Psoas muscle (tissue), 8 donors: ENCODE results near the gene LRP1. TPM values are rescaled to one million over a fixed set of nuclear protein-coding genes. Genes with fewer than 3 reads are reported as not detected.
A peak's percentile ranks its signal among the peaks of the same experiment; 100 is the strongest.

ENCODE experiments used
- ATAC-seq, 4 donors: fragments of 200-7000 bp; cut with Tn5 transposase; one replicate each; pipeline ENCODE4 v1.9.1; 2020; ENCODE audit warnings: moderate library complexity in 3 of 4, mild to moderate bottlenecking in 2 of 4
- DNase-seq, 2 donors: peaks; one replicate each; pipeline ENCODE4 v3.0.0-alpha.2; 2020
- H3K27ac ChIP-seq: fragments of 200-600 bp; one replicate; pipeline ENCODE4 v1.8.0; 2022
- H3K27me3 ChIP-seq, 3 donors: fragments of 200-600 bp in 1 of 3; one replicate each; pipeline versions ENCODE4 v1.6.1 to v1.8.0; 2013 to 2022; ENCODE audit warnings: low read length in 2 of 3, mild to moderate bottlenecking in 2 of 3, moderate library complexity in 1 of 3; ENCODE audit not compliant: insufficient read depth in 3 of 3
- H3K36me3 ChIP-seq, 2 donors: fragments of 200-600 bp in 1 of 2; one replicate each; pipeline versions ENCODE4 v1.6.1 to v1.8.0; 2013 to 2022; ENCODE audit warnings: low read depth in 1 of 2, mild to moderate bottlenecking in 1 of 2, moderate library complexity in 1 of 2; ENCODE audit not compliant: insufficient read depth in 1 of 2
- H3K4me1 ChIP-seq: fragments of 200-600 bp; one replicate; pipeline ENCODE4 v1.8.0; 2022
- H3K4me3 ChIP-seq: fragments of 200-600 bp; one replicate; pipeline ENCODE4 v1.8.0; 2022; ENCODE audit warnings: mild to moderate bottlenecking
- H3K9me3 ChIP-seq: fragments of 200-600 bp; one replicate; pipeline ENCODE4 v1.8.0; 2022
- WGBS, 3 donors: extraction: QIAGEN DNeasy Blood & Tissue Kit; methylation state at CpG; one replicate each; pipeline versions ENCODE4 v1.1.6 to v1.1.7; 2013; 5-methylcytosine and 5-hydroxymethylcytosine counted together
- intact Hi-C, 2 donors: fragments of 100-400 bp; cut with DNase I; formaldehyde crosslinking; loops; one replicate each; pipeline versions ENCODE4 v1.11.0 to v1.14.2; 2022
- polyA plus RNA-seq, 3 donors: library from polyadenylated mRNA; stranded (reverse); fragments of 200-250 nt; gene quantifications; one replicate each; pipeline ENCODE4 v1.2.3, GENCODE V29; 2013
- total RNA-seq, 4 donors: library from RNA; stranded (reverse); fragmentation: NEBNext Ultra II Directional in 2 of 4; extraction: Animal tissue kit (Norgen Biotek cat#: 25700) in 2 of 4; gene quantifications; one replicate each; pipeline versions ENCODE4 v1.2.1 to v1.2.4, GENCODE V29; 2021 to 2023
- TF ChIP-seq, protein P1 (sequence below): fragments of 200-600 bp; IDR thresholded peaks from one replicate; pipeline ENCODE4 v1.8.0; 2022; ENCODE audit warnings: antibody characterized with exemption
- donor health status: healthy with polysubstance abuse.
- donor health status: DM: no; HTN: no; CAD: no; lungs with moderate emphysema.
- donor health status: Bipolar disorder and iron deficiency.
- donor health status: healthy.
- donor health status: DM: yes; HTN: yes; CAD: no.
- donor health status: DM: no; HTN: no; CAD: no.
- donor health status: DM: no; HTN: no; CAD: no.
- donor health status: DM: yes; HTN: yes; CAD: no.

LRP1 gene
- total and polyA plus RNA-seq, 7 donors: 10.7 to 50.6 (median 33.1) TPM

DNA sequence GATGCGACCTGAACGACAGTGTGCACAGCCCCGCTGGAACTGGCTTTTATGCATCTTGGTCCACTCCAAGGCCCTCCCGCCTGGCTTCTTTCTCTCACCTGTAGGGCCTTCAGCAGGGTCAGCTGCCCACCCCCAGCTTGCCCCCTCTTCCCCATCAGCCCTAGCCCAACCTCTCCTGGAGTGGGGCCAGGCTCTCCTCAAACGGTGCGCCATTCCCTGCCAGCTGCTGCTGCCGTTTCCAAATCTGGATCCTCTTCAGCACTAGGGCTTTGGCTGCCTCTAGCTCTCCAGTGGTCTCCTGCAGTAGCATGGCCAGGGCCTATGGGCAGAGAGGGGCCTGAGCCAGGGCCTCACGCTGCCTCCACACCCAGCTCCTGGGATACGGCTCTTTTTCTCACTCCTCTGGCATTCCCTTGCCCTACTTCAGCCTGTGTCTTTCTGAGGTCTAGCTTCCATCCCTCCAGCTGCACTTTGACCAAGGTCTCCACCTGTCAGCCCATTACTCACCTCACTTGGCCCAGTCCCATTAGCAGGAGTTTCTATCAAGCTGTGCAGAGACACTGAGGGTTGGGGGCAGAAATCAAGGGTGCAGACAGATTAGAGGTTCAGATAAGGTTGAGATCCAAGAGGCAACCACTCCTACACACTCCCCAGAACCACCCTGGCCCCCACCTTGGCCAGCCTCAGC is 22.1 kb upstream of the LRP1 start:
- Histone ChIP-seq H3K27ac (no peak overlapping the region), H3K36me3 (peaks cover 0 to 11% of the 10 kb centered on the region in 2 donors), H3K27me3 (no peaks in the 10 kb centered on the region), H3K4me3 (no peak overlapping the region), H3K4me1 (no peaks in the 10 kb centered on the region), H3K9me3 (no peaks in the 10 kb centered on the region)
- ATAC-seq (no peak), DNase-seq (no peak)
- WGBS, 3 donors: 57 to 66% (median 61%) methylated on average over 9 of the region's 9 CpGs
- TF ChIP-seq, protein P1, sequence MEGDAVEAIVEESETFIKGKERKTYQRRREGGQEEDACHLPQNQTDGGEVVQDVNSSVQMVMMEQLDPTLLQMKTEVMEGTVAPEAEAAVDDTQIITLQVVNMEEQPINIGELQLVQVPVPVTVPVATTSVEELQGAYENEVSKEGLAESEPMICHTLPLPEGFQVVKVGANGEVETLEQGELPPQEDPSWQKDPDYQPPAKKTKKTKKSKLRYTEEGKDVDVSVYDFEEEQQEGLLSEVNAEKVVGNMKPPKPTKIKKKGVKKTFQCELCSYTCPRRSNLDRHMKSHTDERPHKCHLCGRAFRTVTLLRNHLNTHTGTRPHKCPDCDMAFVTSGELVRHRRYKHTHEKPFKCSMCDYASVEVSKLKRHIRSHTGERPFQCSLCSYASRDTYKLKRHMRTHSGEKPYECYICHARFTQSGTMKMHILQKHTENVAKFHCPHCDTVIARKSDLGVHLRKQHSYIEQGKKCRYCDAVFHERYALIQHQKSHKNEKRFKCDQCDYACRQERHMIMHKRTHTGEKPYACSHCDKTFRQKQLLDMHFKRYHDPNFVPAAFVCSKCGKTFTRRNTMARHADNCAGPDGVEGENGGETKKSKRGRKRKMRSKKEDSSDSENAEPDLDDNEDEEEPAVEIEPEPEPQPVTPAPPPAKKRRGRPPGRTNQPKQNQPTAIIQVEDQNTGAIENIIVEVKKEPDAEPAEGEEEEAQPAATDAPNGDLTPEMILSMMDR: no peak
- intact Hi-C loops: no loop called here

DNA sequence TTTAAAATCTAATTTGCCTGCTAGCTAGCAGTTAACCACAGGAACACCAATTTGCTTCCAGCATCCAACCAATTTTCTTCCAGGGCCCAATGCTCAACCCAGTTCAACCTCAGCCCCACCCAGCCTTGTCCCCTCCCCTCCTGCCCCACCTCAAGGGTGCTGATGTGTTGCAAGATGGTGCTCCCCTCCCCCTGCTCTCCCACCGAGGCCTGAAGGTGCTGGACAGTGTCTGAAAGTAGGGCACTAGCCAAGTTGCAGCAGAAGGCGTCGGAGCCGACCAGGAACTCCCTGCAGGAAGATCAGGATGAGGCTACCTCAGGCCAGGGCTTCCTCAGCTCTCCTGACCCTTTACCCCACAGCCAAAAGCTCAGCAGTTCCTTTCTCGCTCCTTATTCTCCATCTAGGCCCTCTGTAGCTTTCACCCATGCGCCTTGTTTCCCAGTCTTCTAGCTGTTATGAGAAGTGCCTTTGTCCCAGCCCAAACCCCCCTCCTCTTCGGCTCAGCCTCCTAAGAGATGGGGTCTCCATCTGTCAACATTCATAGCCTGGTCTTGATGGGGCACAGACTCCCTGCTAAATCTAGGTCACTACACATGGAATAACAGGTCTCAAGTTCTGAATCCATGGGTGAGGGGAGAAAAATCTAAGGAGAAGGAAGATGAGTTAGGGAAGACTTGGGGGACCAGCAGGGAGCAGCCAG is 20.7 kb upstream of the LRP1 start:
- ATAC-seq: no peak
- no peaks in the 10 kb centered on the region for H3K9me3 ChIP-seq
- WGBS, 3 donors: 74 to 78% (median 75%) methylated on average over 7 of the region's 7 CpGs
- no peak overlapping the region for H3K27ac ChIP-seq
- H3K4me1 ChIP-seq: peaks cover 8% of the 10 kb centered on the region
- DNase-seq: peak in 1 of 2 donors; percentile 30
- H3K4me3 ChIP-seq: no peak overlapping the region
- TF ChIP-seq, protein P1: no peak
- H3K36me3 ChIP-seq: peaks cover 0 to 11% of the 10 kb centered on the region in 2 donors
- no peaks in the 10 kb centered on the region for H3K27me3 ChIP-seq
- intact Hi-C loops: no loop called here

DNA sequence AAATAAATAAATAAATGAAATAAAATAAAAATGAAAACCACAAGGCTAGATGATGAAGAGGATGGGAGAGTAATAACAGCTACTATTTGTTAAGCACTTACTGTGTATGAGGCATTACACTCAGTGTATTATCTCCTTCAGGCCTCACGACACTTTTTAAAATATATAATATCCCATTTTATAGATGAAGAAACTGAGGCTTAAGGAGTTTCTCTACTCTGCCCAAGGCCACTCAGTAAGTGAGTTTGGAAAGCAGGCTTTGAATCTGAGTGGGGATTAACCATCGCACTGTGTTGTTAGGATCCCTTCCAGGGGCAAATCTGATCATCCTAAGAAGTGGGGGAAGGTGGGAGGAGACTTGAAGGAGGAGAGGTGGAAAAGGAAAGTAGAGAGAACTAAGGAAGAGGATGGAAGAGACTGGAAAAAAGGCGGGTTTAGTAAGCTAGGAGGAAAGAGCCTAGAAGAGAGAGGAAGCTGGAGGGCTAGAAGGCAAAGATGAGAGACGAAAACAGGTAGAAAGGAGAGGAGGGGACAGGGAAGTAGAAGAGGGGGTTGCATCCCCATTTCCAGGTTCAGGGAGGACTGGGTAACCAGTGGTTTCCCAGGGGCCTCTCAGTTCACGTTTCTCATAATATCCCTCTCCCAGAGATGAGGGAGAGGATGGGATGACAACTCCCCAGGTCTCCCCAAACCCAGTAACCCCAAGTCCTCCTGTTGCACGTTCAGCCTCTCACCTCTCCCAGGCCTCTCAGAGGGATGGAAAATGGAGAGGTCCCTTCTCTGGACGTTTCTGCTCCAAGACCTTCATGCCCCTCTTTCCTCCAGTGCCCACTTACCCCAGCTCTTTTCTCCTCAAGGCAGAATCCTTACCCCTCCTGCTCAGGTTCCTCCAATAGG is 18.8 kb upstream of the LRP1 start:
- peaks cover 11% of the 10 kb centered on the region for H3K4me1 ChIP-seq
- no peaks in the 10 kb centered on the region for H3K27me3 ChIP-seq
- peak overlapping the region; percentile 88 for H3K27ac ChIP-seq
- WGBS, 3 donors: 60 to 64% (median 62%) methylated on average over 7 of the region's 7 CpGs
- H3K36me3 ChIP-seq: peaks cover 0 to 11% of the 10 kb centered on the region in 2 donors
- ATAC-seq (no peak), DNase-seq (no peak)
- H3K4me3 ChIP-seq: peak overlapping the region; percentile 72
- intact Hi-C loops: loop anchor here in 1 of 2 donors (5.0 kb wide), 1 partner anchor 102 kb away; the partner anchor contains the start of gene ZBTB39
- no peaks in the 10 kb centered on the region for H3K9me3 ChIP-seq
- TF ChIP-seq, protein P1: no peak

DNA sequence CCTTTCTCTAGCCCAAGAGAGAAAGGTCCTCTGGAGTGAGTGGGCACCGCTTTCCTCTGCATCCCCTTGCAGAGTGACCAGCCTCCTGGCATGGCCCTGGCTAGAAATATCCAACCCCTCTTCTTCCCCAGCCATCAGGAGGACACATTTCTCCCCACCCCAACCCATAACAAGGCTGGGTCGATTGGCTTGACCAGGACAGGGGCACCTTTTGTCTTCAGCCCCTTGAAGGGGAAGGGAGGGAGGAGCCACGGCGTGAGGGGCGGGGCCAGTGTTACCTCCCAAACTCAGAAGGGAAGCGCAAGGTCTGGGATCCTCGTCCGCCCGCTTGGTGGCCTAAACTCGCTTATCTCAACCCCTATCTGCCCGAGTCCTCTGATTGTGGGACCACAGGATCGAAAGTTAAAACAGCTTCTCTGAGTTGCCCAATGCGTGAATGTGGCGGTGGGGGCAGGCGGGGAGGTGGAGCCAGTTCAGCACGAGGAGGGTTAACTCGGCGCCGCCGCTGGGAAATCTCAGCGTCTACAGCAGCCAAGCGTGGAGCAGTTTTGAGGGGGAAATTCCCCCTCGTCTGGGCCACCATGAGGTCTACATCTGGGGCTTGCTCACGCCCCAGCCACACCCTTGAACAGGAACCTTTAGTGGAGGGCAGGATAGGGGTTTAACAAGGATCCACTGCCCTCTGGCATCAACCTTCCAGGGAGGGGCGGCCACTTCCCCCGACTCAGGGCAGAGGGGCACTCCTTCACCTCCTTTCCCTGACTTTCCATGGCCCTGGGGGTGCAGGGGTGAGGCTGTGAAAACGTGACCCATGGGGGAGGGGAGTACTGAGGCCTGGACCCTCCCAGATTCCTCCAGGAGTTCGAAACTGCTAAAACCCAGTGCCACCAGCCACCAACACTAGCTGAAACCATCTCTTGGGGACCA is 17.9 kb upstream of the LRP1 start:
- TF ChIP-seq, protein P1: no peak
- WGBS, 3 donors: 9 to 21% (median 16%) methylated on average over 28 of the region's 28 CpGs
- DNase-seq: peak; percentile 59 to 77

More for the DNA sequence above, 17.9 kb upstream of the LRP1 start:
- H3K27me3 ChIP-seq: no peaks in the 10 kb centered on the region
- peaks cover 0 to 8% of the 10 kb centered on the region in 2 donors for H3K36me3 ChIP-seq
- peak overlapping the region; percentile 88 for H3K27ac ChIP-seq
- no peaks in the 10 kb centered on the region for H3K9me3 ChIP-seq
- H3K4me1 ChIP-seq: peaks cover 11% of the 10 kb centered on the region
- intact Hi-C loops: loop anchor here in 1 of 2 donors (5.0 kb wide), 1 partner anchor 103 kb away; the partner anchor contains the start of gene ZBTB39
- ATAC-seq: peak in 2 of 4 donors; percentile 3 to 23
- peak overlapping the region; percentile 72 for H3K4me3 ChIP-seq
